ENCODE measurements around the gene SLC39A13. TPM values are rescaled to one million over a fixed set of nuclear protein-coding genes. Genes with fewer than 3 reads are reported as not detected.

SLC39A13 gene
- 100 to 1,000 TPM in 1 of 4 donors, 10 to 100 TPM in 3; 68.8 to 218 (median 78.9) TPM for total RNA-seq

GRCh38 chr11:47407746-47408590 is at the start of gene SLC39A13:
Gene SLC39A13 (plus strand): TSS chr11:47408590. CDS start chr11:47410095, 1,505 bp downstream.
- H3K27me3 ChIP-seq: no peaks in the 10 kb centered on the region
- H3K27ac ChIP-seq: peak within 1 kb of the TSS; percentile 85 to 96 (median 94)
- 0% methylated on average over 1 to 2 of the region's 70 CpGs for WGBS, 2 donors (ENCODE audit: low coverage in 1 of 2)
- TF ChIP-seq, protein P1, sequence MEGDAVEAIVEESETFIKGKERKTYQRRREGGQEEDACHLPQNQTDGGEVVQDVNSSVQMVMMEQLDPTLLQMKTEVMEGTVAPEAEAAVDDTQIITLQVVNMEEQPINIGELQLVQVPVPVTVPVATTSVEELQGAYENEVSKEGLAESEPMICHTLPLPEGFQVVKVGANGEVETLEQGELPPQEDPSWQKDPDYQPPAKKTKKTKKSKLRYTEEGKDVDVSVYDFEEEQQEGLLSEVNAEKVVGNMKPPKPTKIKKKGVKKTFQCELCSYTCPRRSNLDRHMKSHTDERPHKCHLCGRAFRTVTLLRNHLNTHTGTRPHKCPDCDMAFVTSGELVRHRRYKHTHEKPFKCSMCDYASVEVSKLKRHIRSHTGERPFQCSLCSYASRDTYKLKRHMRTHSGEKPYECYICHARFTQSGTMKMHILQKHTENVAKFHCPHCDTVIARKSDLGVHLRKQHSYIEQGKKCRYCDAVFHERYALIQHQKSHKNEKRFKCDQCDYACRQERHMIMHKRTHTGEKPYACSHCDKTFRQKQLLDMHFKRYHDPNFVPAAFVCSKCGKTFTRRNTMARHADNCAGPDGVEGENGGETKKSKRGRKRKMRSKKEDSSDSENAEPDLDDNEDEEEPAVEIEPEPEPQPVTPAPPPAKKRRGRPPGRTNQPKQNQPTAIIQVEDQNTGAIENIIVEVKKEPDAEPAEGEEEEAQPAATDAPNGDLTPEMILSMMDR (IDR thresholded peaks at IDR 0.05): peak in 3 of 4 experiments; percentile 92 to 95 (median 94)
- TF ChIP-seq EP300 (IDR thresholded peaks at IDR 0.05) (no peak), POLR2A (IDR thresholded peaks at IDR 0.05) (peak; percentile 92 to 97), POLR2AphosphoS5 (IDR thresholded peaks at IDR 0.05) (peak; percentile 90)
- ATAC-seq: peak; percentile 93
- H3K36me3 ChIP-seq: peaks cover 0 to 29% of the 10 kb centered on the region in 2 donors
- H3K4me1 ChIP-seq: peaks cover 0 to 52% (median 27%) of the 10 kb centered on the region in 3 donors
- peak within 1 kb of the TSS; percentile 73 to 89 for H3K4me3 ChIP-seq
- H3K9me3 ChIP-seq: no peaks in the 10 kb centered on the region

- H3K27me3 ChIP-seq: no peaks in the 10 kb centered on the region
- ATAC-seq: no peak
- 33% methylated on average over 1 of the region's 14 CpGs; no CpG with 5 or more reads in 1 of the 2 donors for WGBS, 2 donors (ENCODE audit: low coverage in 1 of 2)
Measured at GRCh38 chr11:47358731-47359051, 49.7 kb upstream of the SLC39A13 start.

GRCh38 chr11:47359162-47359561 is 49.2 kb upstream of the SLC39A13 start:
- TF ChIP-seq EP300 (IDR thresholded peaks at IDR 0.05): no peak
- no peak for TF ChIP-seq POLR2A (IDR thresholded peaks at IDR 0.05)
- no peak for TF ChIP-seq POLR2AphosphoS5 (IDR thresholded peaks at IDR 0.05)
- TF ChIP-seq, protein P1 (IDR thresholded peaks at IDR 0.05): no peak
- Histone ChIP-seq H3K36me3 (no peaks in the 10 kb centered on the region), H3K9me3 (no peaks in the 10 kb centered on the region), H3K27ac (no peak overlapping the region), H3K4me1 (peaks cover 0 to 32% (median 0%) of the 10 kb centered on the region in 3 donors), H3K27me3 (no peaks in the 10 kb centered on the region), H3K4me3 (no peak overlapping the region)
- ATAC-seq: no peak
- WGBS, 2 donors (ENCODE audit: low coverage in 1 of 2): 78% methylated on average over 6 of the region's 7 CpGs; no CpG with 5 or more reads in 1 of the 2 donors

More at GRCh38 chr11:47358731-47359051, 49.7 kb upstream of the SLC39A13 start:
- Histone ChIP-seq H3K4me3 (no peak overlapping the region), H3K27ac (no peak overlapping the region), H3K4me1 (peaks cover 0 to 32% (median 0%) of the 10 kb centered on the region in 3 donors), H3K9me3 (no peaks in the 10 kb centered on the region), H3K36me3 (no peaks in the 10 kb centered on the region)
- TF ChIP-seq EP300 (IDR thresholded peaks at IDR 0.05) (no peak), POLR2AphosphoS5 (IDR thresholded peaks at IDR 0.05) (no peak), POLR2A (IDR thresholded peaks at IDR 0.05) (no peak)
- TF ChIP-seq, protein P1 (IDR thresholded peaks at IDR 0.05): no peak

DNA sequence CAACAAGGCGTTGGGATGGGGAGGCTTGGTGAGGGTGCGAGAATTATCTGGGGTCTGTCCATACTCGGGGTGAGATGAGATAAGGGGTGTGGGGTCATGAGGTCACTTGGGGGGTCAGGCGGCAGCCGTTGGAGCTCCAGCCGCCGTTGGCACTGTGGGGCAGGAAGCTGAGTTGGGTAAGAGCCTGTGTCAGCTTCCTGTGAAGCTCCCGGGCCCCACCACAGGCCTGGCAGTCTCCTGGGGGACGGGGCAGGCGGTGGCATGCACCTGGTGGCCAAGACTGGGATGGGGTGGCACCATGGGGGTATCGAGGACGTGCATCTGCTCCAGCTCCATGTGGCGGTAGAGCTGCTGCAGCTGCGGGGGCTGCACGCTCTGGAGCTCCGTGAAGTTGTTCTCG is 48.8 kb upstream of the SLC39A13 start:
- no peak overlapping the region for H3K27ac ChIP-seq
- H3K36me3 ChIP-seq: no peaks in the 10 kb centered on the region
- H3K9me3 ChIP-seq: no peaks in the 10 kb centered on the region
- H3K4me3 ChIP-seq: no peak overlapping the region
- no peak for ATAC-seq
- peaks cover 0 to 30% (median 0%) of the 10 kb centered on the region in 3 donors for H3K4me1 ChIP-seq
- WGBS, 2 donors (ENCODE audit: low coverage in 1 of 2): 73 to 85% methylated on average over 3 to 12 of the region's 17 CpGs
- no peaks in the 10 kb centered on the region for H3K27me3 ChIP-seq
- TF ChIP-seq POLR2AphosphoS5 (IDR thresholded peaks at IDR 0.05) (no peak), POLR2A (IDR thresholded peaks at IDR 0.05) (no peak), EP300 (IDR thresholded peaks at IDR 0.05) (no peak)
- TF ChIP-seq, protein P1 (IDR thresholded peaks at IDR 0.05): no peak

All from gastroesophageal sphincter (tissue), 4 donors.